Kidney epithelial cell (primary cell): ENCODE results near the gene ITGB1. TPM values are rescaled to one million over a fixed set of nuclear protein-coding genes. Genes with fewer than 3 reads are reported as not detected.

Experiments
- DNase-seq: peaks from one replicate; pipeline ENCODE4 v3.0.0-alpha.2; 2010; ENCODE audit warnings: low read depth
- H3K27me3 ChIP-seq: 2 replicates; pipeline ENCODE4 v1.6.0; 2011; ENCODE audit warnings: low read length; ENCODE audit not compliant: control insufficient read depth, insufficient read depth
- H3K36me3 ChIP-seq: 2 replicates; pipeline ENCODE4 v1.5.1; 2011; ENCODE audit warnings: low read length; ENCODE audit not compliant: control insufficient read depth, insufficient read depth
- H3K4me3 ChIP-seq: 2 replicates; pipeline ENCODE4 v1.5.1; 2011; ENCODE audit warnings: low read depth, mild to moderate bottlenecking, control low read depth, low read length
- total RNA-seq: library from RNA; depleted of rRNA; stranded (reverse); fragments of >200 nt; gene quantifications from 2 replicates; pipeline ENCODE4 v1.2.3, GENCODE V29; 2015
- TF ChIP-seq, protein P1 (sequence below): IDR thresholded peaks from 2 replicates; pipeline ENCODE4 v1.5.1; 2011; ENCODE audit warnings: mild to moderate bottlenecking, moderate library complexity, low read length, control low read depth, inconsistent platforms; ENCODE audit not compliant: insufficient read depth, poor library complexity, severe bottlenecking

Gene ITGB1
- total RNA-seq, 1 donor from 2014 or later = 2,227 TPM

DNA sequence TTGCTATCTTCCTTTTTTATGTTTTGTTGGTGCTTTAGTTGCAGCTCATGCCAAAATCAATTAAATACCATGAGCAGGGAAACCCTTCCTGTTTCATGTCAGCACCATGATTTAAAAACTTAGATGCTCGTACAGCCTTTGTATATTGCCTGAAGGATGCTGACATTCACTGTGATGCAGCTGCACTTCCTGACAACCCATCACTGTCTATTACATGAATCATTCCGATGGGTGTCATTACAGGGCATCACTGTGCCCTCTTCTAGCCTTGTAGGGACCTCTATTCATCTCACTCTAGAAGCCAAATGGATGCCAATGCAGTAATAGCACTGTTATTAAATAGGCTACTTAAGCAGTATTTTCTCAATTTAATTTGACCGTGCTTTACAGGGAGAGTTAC lies 18.3 kb upstream of the ITGB1 start:
- no peaks in the 10 kb centered on the region for H3K36me3 ChIP-seq
- no peak for DNase-seq
- H3K4me3 ChIP-seq = no peak overlapping the region
- no peaks in the 10 kb centered on the region for H3K27me3 ChIP-seq
- TF ChIP-seq, protein P1, sequence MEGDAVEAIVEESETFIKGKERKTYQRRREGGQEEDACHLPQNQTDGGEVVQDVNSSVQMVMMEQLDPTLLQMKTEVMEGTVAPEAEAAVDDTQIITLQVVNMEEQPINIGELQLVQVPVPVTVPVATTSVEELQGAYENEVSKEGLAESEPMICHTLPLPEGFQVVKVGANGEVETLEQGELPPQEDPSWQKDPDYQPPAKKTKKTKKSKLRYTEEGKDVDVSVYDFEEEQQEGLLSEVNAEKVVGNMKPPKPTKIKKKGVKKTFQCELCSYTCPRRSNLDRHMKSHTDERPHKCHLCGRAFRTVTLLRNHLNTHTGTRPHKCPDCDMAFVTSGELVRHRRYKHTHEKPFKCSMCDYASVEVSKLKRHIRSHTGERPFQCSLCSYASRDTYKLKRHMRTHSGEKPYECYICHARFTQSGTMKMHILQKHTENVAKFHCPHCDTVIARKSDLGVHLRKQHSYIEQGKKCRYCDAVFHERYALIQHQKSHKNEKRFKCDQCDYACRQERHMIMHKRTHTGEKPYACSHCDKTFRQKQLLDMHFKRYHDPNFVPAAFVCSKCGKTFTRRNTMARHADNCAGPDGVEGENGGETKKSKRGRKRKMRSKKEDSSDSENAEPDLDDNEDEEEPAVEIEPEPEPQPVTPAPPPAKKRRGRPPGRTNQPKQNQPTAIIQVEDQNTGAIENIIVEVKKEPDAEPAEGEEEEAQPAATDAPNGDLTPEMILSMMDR = no peak

DNA sequence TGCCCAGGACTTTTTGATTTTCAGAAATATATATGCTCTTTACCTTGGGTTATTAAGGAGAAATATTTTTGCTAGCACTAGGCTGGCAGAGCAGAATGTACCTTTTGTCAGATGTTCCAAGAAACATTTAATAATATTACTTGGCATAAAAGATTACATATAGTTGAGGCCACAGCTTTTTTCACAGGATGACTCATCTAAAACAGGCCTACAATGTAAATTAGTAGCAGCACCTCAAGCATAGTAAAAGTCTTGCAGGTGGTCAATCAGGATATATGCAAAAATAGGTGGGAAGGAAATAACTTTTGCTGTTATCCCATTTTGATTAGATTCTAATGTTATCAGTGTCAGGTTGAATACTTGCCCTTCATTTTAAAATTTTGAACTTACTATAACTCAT lies 14.9 kb upstream of the ITGB1 start:
- Histone ChIP-seq H3K36me3 (no peaks in the 10 kb centered on the region), H3K4me3 (no peak overlapping the region), H3K27me3 (no peaks in the 10 kb centered on the region)
- TF ChIP-seq, protein P1 = no peak
- no peak for DNase-seq

DNA sequence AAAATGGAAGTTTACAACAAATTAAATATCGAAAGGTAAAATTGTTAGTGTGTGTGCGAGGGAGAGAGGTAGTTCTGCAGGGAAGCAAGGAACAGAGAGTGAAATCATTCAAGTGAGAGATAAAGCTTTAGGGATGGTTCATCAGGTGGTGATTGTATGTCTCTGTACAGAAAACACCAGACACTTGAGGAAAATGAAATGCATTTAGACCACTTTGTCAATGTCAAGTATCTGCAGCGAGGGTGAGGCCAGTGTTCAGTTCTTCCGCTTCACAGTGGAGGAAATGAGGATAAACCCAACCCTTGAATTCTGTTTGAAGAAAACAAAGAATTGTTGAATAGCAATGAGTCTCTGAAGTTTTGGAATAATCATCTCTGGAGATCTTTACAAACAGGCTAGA lies 14.4 kb upstream of the ITGB1 start:
- H3K36me3 ChIP-seq = no peaks in the 10 kb centered on the region
- H3K27me3 ChIP-seq = no peaks in the 10 kb centered on the region
- TF ChIP-seq, protein P1 = no peak
- H3K4me3 ChIP-seq = no peak overlapping the region
- DNase-seq = no peak

DNA sequence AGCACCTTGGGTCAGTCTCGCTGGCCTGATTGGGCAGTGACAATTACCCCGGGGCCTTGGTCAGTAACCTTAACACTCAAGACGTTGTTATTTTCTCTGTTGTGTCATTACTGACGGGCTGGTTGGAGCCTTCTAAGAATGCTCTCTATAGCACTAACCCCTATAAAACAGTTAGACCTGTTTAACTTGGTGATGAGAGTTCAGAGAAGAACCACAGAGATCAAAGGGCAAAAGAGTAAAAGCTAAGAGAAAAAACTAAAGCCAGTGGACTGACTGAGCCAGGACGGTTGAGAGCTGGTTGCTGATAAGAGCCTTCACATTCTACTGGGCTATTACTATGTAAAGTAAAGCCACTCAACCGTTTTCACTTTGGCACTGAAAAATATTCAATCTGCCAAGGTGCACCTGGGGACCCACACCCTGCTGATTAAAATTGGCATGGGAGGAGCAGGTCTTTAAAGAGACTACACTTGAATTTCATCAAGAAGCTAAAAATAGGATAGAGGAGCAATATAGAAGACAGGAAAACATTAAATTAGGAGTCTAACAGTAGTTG lies 13.6 kb upstream of the ITGB1 start:
- TF ChIP-seq, protein P1 = no peak
- DNase-seq = no peak
- Histone ChIP-seq H3K4me3 (no peak overlapping the region), H3K27me3 (no peaks in the 10 kb centered on the region), H3K36me3 (no peaks in the 10 kb centered on the region)

DNA sequence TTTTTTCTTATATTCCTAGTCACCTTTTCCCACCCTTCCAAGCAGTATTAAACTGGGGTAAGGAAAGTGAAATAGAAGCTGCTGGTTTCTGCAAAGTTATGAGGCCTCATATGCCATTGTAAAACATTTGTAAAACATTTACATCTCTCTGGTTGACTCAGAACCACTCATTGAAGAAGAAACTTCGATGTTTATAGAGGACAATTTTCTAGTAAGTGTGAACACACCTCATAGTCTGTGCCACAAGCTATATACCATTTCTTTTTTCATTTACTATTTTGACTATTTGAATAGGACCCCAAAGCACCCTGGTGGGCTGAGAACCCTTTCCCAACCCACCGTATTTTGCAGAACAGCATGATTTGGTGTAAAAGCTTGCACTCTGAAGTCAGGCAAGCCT lies 12.9 kb upstream of the ITGB1 start:
- no peak for DNase-seq
- Histone ChIP-seq H3K27me3 (no peaks in the 10 kb centered on the region), H3K4me3 (no peak overlapping the region), H3K36me3 (no peaks in the 10 kb centered on the region)
- TF ChIP-seq, protein P1 = no peak

DNA sequence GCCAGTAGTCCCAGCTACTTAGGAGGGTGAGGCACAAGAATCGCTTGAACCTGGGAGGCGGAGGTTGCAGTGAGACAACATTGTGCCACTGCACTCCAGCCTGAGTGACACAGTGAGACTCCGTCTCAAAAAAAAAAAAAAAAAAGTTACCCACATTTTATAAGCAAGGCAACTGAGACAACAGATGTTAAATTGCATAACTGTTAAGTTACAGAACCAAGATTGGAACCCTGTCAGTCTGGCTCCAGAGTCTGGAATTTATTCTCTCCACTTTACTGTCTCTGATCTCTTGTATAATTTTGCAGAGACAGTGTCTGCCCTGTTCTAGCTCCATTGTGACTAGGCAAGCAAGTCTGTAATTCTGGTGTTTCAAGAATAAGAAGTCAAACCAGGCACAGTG lies 6.2 kb upstream of the ITGB1 start:
- TF ChIP-seq, protein P1 = no peak
- Histone ChIP-seq H3K27me3 (no peaks in the 10 kb centered on the region), H3K36me3 (no peaks in the 10 kb centered on the region), H3K4me3 (no peak overlapping the region)
- DNase-seq = no peak
